ENCODE results near the gene FADS6. TPM values are rescaled to one million over a fixed set of nuclear protein-coding genes. Genes with fewer than 3 reads are reported as not detected.

The FADS6 gene
- total and polyA plus RNA-seq, 2 experiments from 2014 or later: 0.42 to 0.73 TPM

- TF ChIP-seq ZNF462 (CRISPR knock-in tag; IDR thresholded peaks at IDR 0.05) (no peak), POLR2AphosphoS5 (IDR thresholded peaks at IDR 0.05; ENCODE audit: low read depth) (no peak), EZH2 (IDR thresholded peaks at IDR 0.05; ENCODE audit: low read depth, unreplicated experiment) (no peak), JUNB (IDR thresholded peaks at IDR 0.05; ENCODE audit: unreplicated experiment) (no peak), ZNF331 (CRISPR knock-in tag; IDR thresholded peaks at IDR 0.05; ENCODE audit: low read depth) (no peak)
These were observed 21.9 kb downstream of the FADS6 start (continued) for GRCh38 chr17:74871356-74872076.

- H3K27me3 Mint-ChIP-seq (ENCODE audit: insufficient read depth, low read depth, poor library complexity): peaks cover 23% of the 10 kb centered on the region
- no peak overlapping the region for H3K27ac Mint-ChIP-seq
- no peak for TF ChIP-seq ZNF114 (CRISPR knock-in tag; IDR thresholded peaks at IDR 0.05)
- TF ChIP-seq STAT1 (IDR thresholded peaks at IDR 0.05; ENCODE audit: unreplicated experiment): no peak
- no peak for TF ChIP-seq CREB1 (CRISPR knock-in tag; IDR thresholded peaks at IDR 0.05; ENCODE audit: low read depth)
- no peak for TF ChIP-seq REST (IDR thresholded peaks at IDR 0.05; ENCODE audit: unreplicated experiment)
- TF ChIP-seq ZNF331 (CRISPR knock-in tag; IDR thresholded peaks at IDR 0.05; ENCODE audit: low read depth): no peak
- no peak for TF ChIP-seq ETS1 (IDR thresholded peaks at IDR 0.05)
- no peak for DNase-seq (ENCODE audit: low spot score)
- ATAC-seq: no peak
- Histone ChIP-seq H3K27me3 (ENCODE audit: insufficient read depth) (0 out of 2 replicates have a peak, but pooled peaks cover 7% of the 10 kb centered on the region), H3K4me3 (no peak overlapping the region), H3K79me2 (replicated peaks; ENCODE audit: insufficient read depth) (no peaks in the 10 kb centered on the region), H3K27ac (ENCODE audit: low read depth) (no peak overlapping the region), H3K4me1 (ENCODE audit: insufficient read depth) (peaks cover 9% of the 10 kb centered on the region; the same call in 1 of the 2 replicates), H3F3A (replicated peaks; ENCODE audit: low read depth) (0 out of 2 replicates have a peak, but pooled peaks cover 4% of the 10 kb centered on the region), H4K20me1 (replicated peaks; ENCODE audit: insufficient read depth) (peaks cover 3% of the 10 kb centered on the region; the same call in 1 of the 2 replicates), H2AFZ (no peak overlapping the region), H3K9me2 (ENCODE audit: insufficient read depth) (no peaks in the 10 kb centered on the region), H3K36me3 (ENCODE audit: insufficient read depth) (no peaks in the 10 kb centered on the region), H3K4me2 (no peak overlapping the region)
- peaks cover 6% of the 10 kb centered on the region; the same call in 1 of the 3 replicates for H3K36me3 Mint-ChIP-seq (ENCODE audit: low read depth)
- no peak overlapping the region for H3K4me3 Mint-ChIP-seq
- peaks cover 2% of the 10 kb centered on the region; the same call in 1 of the 3 replicates for H3K9me3 Mint-ChIP-seq
- H3K4me1 Mint-ChIP-seq: peaks cover 18% of the 10 kb centered on the region
These were observed 22.9 kb downstream of the FADS6 start for GRCh38 chr17:74870512-74870911.

Data from GM23338 (cell line).